Measurements from ENCODE around the gene ITPR2. TPM values are rescaled to one million over a fixed set of nuclear protein-coding genes. Genes with fewer than 3 reads are reported as not detected.
A peak's percentile ranks its signal among the peaks of the same experiment; 100 is the strongest.
"Not testable (repeated sequence)": the region's sequence is repeated elsewhere in the genome, so short reads cannot be mapped to it uniquely, and the experiment has no call there.

ITPR2 gene
- total RNA-seq, 1 donor from 2014 or later, result 16.7 TPM

GRCh38 chr12:26435069-26435404, 398.0 kb downstream of the ITPR2 start:
- H3K36me3 Mint-ChIP-seq (ENCODE audit: low read depth), result no peaks in the 10 kb centered on the region
- no peaks in the 10 kb centered on the region for H3K27me3 Mint-ChIP-seq (ENCODE audit: low read depth)
- no peaks in the 10 kb centered on the region for H3K4me1 Mint-ChIP-seq
- no peak overlapping the region for H3K4me3 Mint-ChIP-seq
- H3K9me3 Mint-ChIP-seq, result no peaks in the 10 kb centered on the region
- no peak for TF ChIP-seq CTCF (conservative IDR thresholded peaks at IDR 0.05)
- DNase-seq (ENCODE audit: low read depth, low spot score), result no peak
- H3K27ac Mint-ChIP-seq (ENCODE audit: unreplicated experiment), result no peak overlapping the region

GRCh38 chr12:26434299-26435068, 398.5 kb downstream of the ITPR2 start:
- Mint-ChIP-seq H3K4me1 (no peaks in the 10 kb centered on the region), H3K4me3 (no peak overlapping the region), H3K27me3 (ENCODE audit: low read depth) (no peaks in the 10 kb centered on the region), H3K36me3 (ENCODE audit: low read depth) (no peaks in the 10 kb centered on the region), H3K9me3 (no peaks in the 10 kb centered on the region), H3K27ac (ENCODE audit: unreplicated experiment) (no peak overlapping the region)
- TF ChIP-seq CTCF (conservative IDR thresholded peaks at IDR 0.05), result peak; percentile 86
- DNase-seq (ENCODE audit: low read depth, low spot score), result no peak

GRCh38 chr12:26433701-26434100, 399.3 kb downstream of the ITPR2 start:
- not testable (repeated sequence) for H3K4me3 Mint-ChIP-seq; H3K27ac Mint-ChIP-seq (ENCODE audit: unreplicated experiment); H3K4me1 Mint-ChIP-seq; H3K9me3 Mint-ChIP-seq; H3K36me3 Mint-ChIP-seq (ENCODE audit: low read depth); DNase-seq (ENCODE audit: low read depth, low spot score); H3K27me3 Mint-ChIP-seq (ENCODE audit: low read depth)

- Mint-ChIP-seq H3K4me1 (no peaks in the 10 kb centered on the region), H3K4me3 (no peak overlapping the region), H3K27me3 (ENCODE audit: low read depth) (no peaks in the 10 kb centered on the region), H3K9me3 (no peaks in the 10 kb centered on the region), H3K27ac (ENCODE audit: unreplicated experiment) (no peak overlapping the region), H3K36me3 (ENCODE audit: low read depth) (no peaks in the 10 kb centered on the region)
- no peak for DNase-seq (ENCODE audit: low read depth, low spot score)
- TF ChIP-seq CTCF (conservative IDR thresholded peaks at IDR 0.05), result no peak
These were observed 401.8 kb downstream of the ITPR2 start for GRCh38 chr12:26431211-26431610.

GRCh38 chr12:26430596-26430995, 402.4 kb downstream of the ITPR2 start:
- not testable (repeated sequence) for H3K9me3 Mint-ChIP-seq; H3K4me3 Mint-ChIP-seq; DNase-seq (ENCODE audit: low read depth, low spot score); H3K4me1 Mint-ChIP-seq; H3K27ac Mint-ChIP-seq (ENCODE audit: unreplicated experiment); H3K27me3 Mint-ChIP-seq (ENCODE audit: low read depth); H3K36me3 Mint-ChIP-seq (ENCODE audit: low read depth)

GRCh38 chr12:26429070-26429691, 403.8 kb downstream of the ITPR2 start:
- no peak for DNase-seq (ENCODE audit: low read depth, low spot score)
- Mint-ChIP-seq H3K27ac (ENCODE audit: unreplicated experiment) (no peak overlapping the region), H3K27me3 (ENCODE audit: low read depth) (no peaks in the 10 kb centered on the region), H3K9me3 (no peaks in the 10 kb centered on the region), H3K4me3 (no peak overlapping the region), H3K36me3 (ENCODE audit: low read depth) (peaks cover 4% of the 10 kb centered on the region), H3K4me1 (no peaks in the 10 kb centered on the region)
- no peak for TF ChIP-seq CTCF (conservative IDR thresholded peaks at IDR 0.05)
